HEK293 (cell line): ENCODE measurements around the gene DUSP15.

Experiments
- CTCF ChIA-PET: fragments of 350-600 bp; formaldehyde crosslinking; extraction: SDS; loops from one replicate; lab custom pipeline; 2021; ENCODE audit warnings: antibody characterized with exemption; lab: Yijun Ruan, JAX
- POLR2A ChIA-PET: fragments of 300-600 bp; formaldehyde crosslinking; extraction: SDS; loops from one replicate; lab custom pipeline; 2020; ENCODE audit warnings: antibody characterized with exemption, inconsistent platforms; lab: Yijun Ruan, JAX
- H3K27ac ChIP-seq: fragments of 200-500 bp; sonication (Bioruptor generic); 2 replicates; pipeline ENCODE4 v1.5.1; 2014; ENCODE audit warnings: low read depth, low read length, control low read depth, inconsistent platforms; ENCODE audit errors: extremely low read depth
- H3K36me3 ChIP-seq, 2 experiments: fragments of 200-500 bp in 1 of 2; sonication (Bioruptor generic) in 1 of 2; 1 replicate in 1 of 2; 2 replicates in 1 of 2; pipeline ENCODE4 v1.5.1; 2014 to 2017; ENCODE audit warnings: inconsistent platforms in 2 of 2, low read length in 2 of 2; ENCODE audit not compliant: control insufficient read depth in 2 of 2, insufficient read depth in 1 of 2
- H3K4me1 ChIP-seq: fragments of 200-500 bp; sonication (Bioruptor generic); 2 replicates; pipeline ENCODE4 v1.5.1; 2014; ENCODE audit warnings: mild to moderate bottlenecking, low read length, inconsistent platforms; ENCODE audit not compliant: control insufficient read depth, insufficient read depth
- H3K4me3 ChIP-seq: 2 replicates; pipeline ENCODE4 v1.5.1; 2011; ENCODE audit warnings: low read depth, mild to moderate bottlenecking, control low read depth, low read length, moderate library complexity
- H3K9me3 ChIP-seq: fragments of 200-500 bp; sonication (Bioruptor generic); 2 replicates; pipeline ENCODE4 v1.5.1; 2014; ENCODE audit warnings: low read depth, low read length, inconsistent platforms; ENCODE audit not compliant: control insufficient read depth, insufficient read depth
- EGR2 ChIP-seq: fragments of 450-650 bp; formaldehyde crosslinking; IDR thresholded peaks from 2 replicates; pipeline ENCODE4 v1.5.1; 2016; ENCODE audit warnings: low read depth, missing biosample characterization, missing genetic modification characterization
- FEZF1 ChIP-seq: fragments of 450-650 bp; formaldehyde crosslinking; IDR thresholded peaks from 2 replicates; pipeline ENCODE4 v1.5.1; 2016; ENCODE audit warnings: missing biosample characterization, missing genetic modification characterization
- GLI2 ChIP-seq: fragments of 450-650 bp; formaldehyde crosslinking; IDR thresholded peaks from 2 replicates; pipeline ENCODE4; 2017; ENCODE audit warnings: missing biosample characterization, missing genetic modification characterization, low read depth, borderline replicate concordance
- GLI4 ChIP-seq: fragments of 450-650 bp; formaldehyde crosslinking; IDR thresholded peaks from 2 replicates; pipeline ENCODE4 v1.5.1; 2016; ENCODE audit warnings: missing biosample characterization, missing genetic modification characterization
- RBAK ChIP-seq: fragments of 450-650 bp; formaldehyde crosslinking; IDR thresholded peaks from 2 replicates; pipeline ENCODE4 v1.5.1; 2016; ENCODE audit warnings: missing biosample characterization, missing genetic modification characterization
- REPIN1 ChIP-seq: fragments of 450-650 bp; formaldehyde crosslinking; IDR thresholded peaks from 2 replicates; pipeline ENCODE4 v1.5.1; 2017; ENCODE audit warnings: missing biosample characterization, missing genetic modification characterization, low read depth
- SCRT1 ChIP-seq: fragments of 450-650 bp; formaldehyde crosslinking; IDR thresholded peaks from 2 replicates; pipeline ENCODE4 v1.5.1; 2016; ENCODE audit warnings: missing biosample characterization, missing genetic modification characterization, borderline replicate concordance
- SETDB1 ChIP-seq: IDR thresholded peaks from one replicate; pipeline ENCODE4 v1.6.1; 2017; ENCODE audit warnings: mild to moderate bottlenecking, low read length, moderate library complexity, mixed read lengths; ENCODE audit not compliant: insufficient read length
- SP7 ChIP-seq: fragments of 450-650 bp; formaldehyde crosslinking; IDR thresholded peaks from 2 replicates; pipeline ENCODE4 v1.5.1; 2016; ENCODE audit warnings: missing biosample characterization, missing genetic modification characterization
- ZNF140 ChIP-seq: fragments of 450-650 bp; formaldehyde crosslinking; IDR thresholded peaks from 2 replicates; pipeline ENCODE4 v1.5.1; 2016; ENCODE audit warnings: missing biosample characterization, missing genetic modification characterization
- ZNF184 ChIP-seq: fragments of 450-650 bp; IDR thresholded peaks from 2 replicates; pipeline ENCODE4 v1.5.1; 2018; ENCODE audit warnings: missing biosample characterization, mild to moderate bottlenecking, missing genetic modification characterization
- ZNF248 ChIP-seq: fragments of 450-650 bp; formaldehyde crosslinking; IDR thresholded peaks from 2 replicates; pipeline ENCODE4 v1.5.1; 2017; ENCODE audit warnings: missing biosample characterization, missing genetic modification characterization
- ZNF274 ChIP-seq, 2 experiments: fragments of 200-500 bp in 1 of 2; fragments of 450-650 bp in 1 of 2; sonication (Bioruptor generic) in 1 of 2; formaldehyde crosslinking in 1 of 2; IDR thresholded peaks; 2 replicates each; pipeline versions ENCODE4 v1.5.1 to v1.6.1; 2014 to 2016; ENCODE audit warnings: borderline replicate concordance in 1 of 2, inconsistent platforms in 1 of 2, low read length in 1 of 2, missing biosample characterization in 1 of 2, missing genetic modification characterization in 1 of 2
- ZNF302 ChIP-seq: fragments of 450-650 bp; formaldehyde crosslinking; IDR thresholded peaks from 2 replicates; pipeline ENCODE4 v1.5.1; 2016; ENCODE audit warnings: missing biosample characterization, missing genetic modification characterization, low read depth
- ZNF354C ChIP-seq: fragments of 450-650 bp; formaldehyde crosslinking; IDR thresholded peaks from 2 replicates; pipeline ENCODE4 v1.5.1; 2016; ENCODE audit warnings: missing biosample characterization, missing genetic modification characterization, low read depth, borderline replicate concordance
- ZNF37A ChIP-seq: fragments of 450-650 bp; IDR thresholded peaks from 2 replicates; pipeline ENCODE4 v1.5.1; 2018; ENCODE audit warnings: missing biosample characterization, missing genetic modification characterization
- ZNF404 ChIP-seq: fragments of 450-650 bp; formaldehyde crosslinking; IDR thresholded peaks from 2 replicates; pipeline ENCODE4 v1.5.1; 2017; ENCODE audit warnings: missing biosample characterization, missing genetic modification characterization
- ZNF416 ChIP-seq: fragments of 450-650 bp; formaldehyde crosslinking; IDR thresholded peaks from 2 replicates; pipeline ENCODE4 v1.5.1; 2016; ENCODE audit warnings: missing biosample characterization, missing genetic modification characterization
- ZNF514 ChIP-seq: fragments of 450-650 bp; formaldehyde crosslinking; IDR thresholded peaks from 2 replicates; pipeline ENCODE4 v1.5.1; 2016; ENCODE audit warnings: missing biosample characterization, missing genetic modification characterization
- ZNF521 ChIP-seq: fragments of 450-650 bp; formaldehyde crosslinking; IDR thresholded peaks from 2 replicates; pipeline ENCODE4 v1.5.1; 2017; ENCODE audit warnings: missing biosample characterization, mild to moderate bottlenecking, missing genetic modification characterization
- ZNF544 ChIP-seq: fragments of 450-650 bp; formaldehyde crosslinking; IDR thresholded peaks from 2 replicates; pipeline ENCODE4 v1.5.0; 2017; ENCODE audit warnings: missing biosample characterization, missing genetic modification characterization
- ZNF585B ChIP-seq: fragments of 450-650 bp; formaldehyde crosslinking; IDR thresholded peaks from 2 replicates; pipeline ENCODE4 v1.5.1; 2016; ENCODE audit warnings: missing biosample characterization, missing genetic modification characterization
- ZNF610 ChIP-seq: fragments of 450-650 bp; formaldehyde crosslinking; IDR thresholded peaks from 2 replicates; pipeline ENCODE4 v1.5.1; 2016; ENCODE audit warnings: missing biosample characterization, missing genetic modification characterization, borderline replicate concordance
- ZNF664 ChIP-seq: fragments of 450-650 bp; formaldehyde crosslinking; IDR thresholded peaks from 2 replicates; pipeline ENCODE4 v1.5.1; 2016; ENCODE audit warnings: missing biosample characterization, missing genetic modification characterization
- ZNF670 ChIP-seq: fragments of 450-650 bp; formaldehyde crosslinking; IDR thresholded peaks from 2 replicates; pipeline ENCODE4 v1.5.1; 2016; ENCODE audit warnings: missing biosample characterization, missing genetic modification characterization, low read depth
- ZNF76 ChIP-seq: fragments of 450-650 bp; formaldehyde crosslinking; IDR thresholded peaks from 2 replicates; pipeline ENCODE4; 2016; ENCODE audit warnings: low read depth, missing biosample characterization, missing genetic modification characterization, borderline replicate concordance
- TF ChIP-seq, protein P1 (sequence below): fragments of 450-650 bp; formaldehyde crosslinking; IDR thresholded peaks from 2 replicates; pipeline ENCODE4 v1.5.1; 2016; ENCODE audit warnings: missing biosample characterization, missing genetic modification characterization, low read depth

Gene DUSP15

DNA sequence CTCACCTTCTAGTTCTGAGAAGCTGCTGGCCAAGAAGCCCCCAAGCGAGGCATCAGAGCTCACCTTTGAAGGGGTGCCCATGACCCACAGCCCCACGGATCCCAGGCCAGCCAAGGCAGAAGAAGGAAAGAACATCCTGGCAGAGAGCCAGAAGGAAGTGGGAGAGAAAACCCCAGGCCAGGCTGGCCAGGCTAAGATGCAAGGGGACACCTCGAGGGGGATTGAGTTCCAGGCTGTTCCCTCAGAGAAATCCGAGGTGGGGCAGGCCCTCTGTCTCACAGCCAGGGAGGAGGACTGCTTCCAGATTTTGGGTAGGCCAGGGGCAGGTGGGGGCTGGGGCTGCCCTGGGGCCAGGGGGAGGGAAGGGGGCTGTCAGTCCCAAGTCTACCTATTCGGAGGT, 48.9 kb downstream of the DUSP15 start:
- ChIA-PET CTCF (interaction anchor here (0.7 to 4.1 kb wide), 4 partner anchors 25 to 130 kb away, joined by 3 to 46 read pairs (median 14); partner anchors contain the start of genes FOXS1 and PDRG1), POLR2A (no interaction called here)
- no peaks in the 10 kb centered on the region for H3K36me3 ChIP-seq
- TF ChIP-seq, protein P1, sequence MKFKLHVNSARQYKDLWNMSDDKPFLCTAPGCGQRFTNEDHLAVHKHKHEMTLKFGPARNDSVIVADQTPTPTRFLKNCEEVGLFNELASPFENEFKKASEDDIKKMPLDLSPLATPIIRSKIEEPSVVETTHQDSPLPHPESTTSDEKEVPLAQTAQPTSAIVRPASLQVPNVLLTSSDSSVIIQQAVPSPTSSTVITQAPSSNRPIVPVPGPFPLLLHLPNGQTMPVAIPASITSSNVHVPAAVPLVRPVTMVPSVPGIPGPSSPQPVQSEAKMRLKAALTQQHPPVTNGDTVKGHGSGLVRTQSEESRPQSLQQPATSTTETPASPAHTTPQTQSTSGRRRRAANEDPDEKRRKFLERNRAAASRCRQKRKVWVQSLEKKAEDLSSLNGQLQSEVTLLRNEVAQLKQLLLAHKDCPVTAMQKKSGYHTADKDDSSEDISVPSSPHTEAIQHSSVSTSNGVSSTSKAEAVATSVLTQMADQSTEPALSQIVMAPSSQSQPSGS, result no peak
- TF ChIP-seq GLI2 (tag by site-specific recombination) (no peak), ZNF184 (tag by site-specific recombination) (no peak)
- no peak overlapping the region for H3K4me3 ChIP-seq
- no peak overlapping the region for H3K27ac ChIP-seq
- no peaks in the 10 kb centered on the region for H3K9me3 ChIP-seq
- no peaks in the 10 kb centered on the region for H3K4me1 ChIP-seq

DNA sequence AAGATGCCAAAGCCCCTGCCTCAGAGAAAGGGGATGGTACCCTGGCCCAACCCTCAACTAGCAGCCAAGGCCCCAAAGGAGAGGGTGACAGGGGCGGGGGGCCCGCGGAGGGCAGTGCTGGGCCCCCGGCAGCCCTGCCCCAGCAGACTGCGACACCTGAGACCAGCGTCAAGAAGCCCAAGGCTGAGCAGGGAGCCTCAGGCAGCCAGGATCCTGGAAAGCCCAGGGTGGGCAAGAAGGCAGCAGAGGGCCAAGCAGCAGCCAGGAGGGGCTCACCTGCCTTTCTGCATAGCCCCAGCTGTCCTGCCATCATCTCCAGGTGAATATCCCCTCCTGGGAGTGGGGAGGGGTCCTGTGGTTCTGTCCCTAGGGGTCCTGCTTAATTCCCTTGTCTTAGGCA, 50.1 kb downstream of the DUSP15 start:
- TF ChIP-seq ZNF248 (tag by site-specific recombination), result no peak
- TF ChIP-seq ZNF416 (tag by site-specific recombination), result no peak
- TF ChIP-seq FEZF1 (tag by site-specific recombination), result no peak
- no peak for TF ChIP-seq ZNF670 (tag by site-specific recombination)
- TF ChIP-seq ZNF404 (tag by site-specific recombination), result no peak
- no peak for TF ChIP-seq RBAK (tag by site-specific recombination)
- TF ChIP-seq ZNF140, result no peak
- no peak for TF ChIP-seq ZNF514 (tag by site-specific recombination)
- TF ChIP-seq ZNF274 (IDR thresholded peaks at IDR 0.05; ENCODE audit: low read length), result no peak
- no peak for TF ChIP-seq ZNF274 (tag by site-specific recombination; IDR thresholded peaks at IDR 0.05; ENCODE audit: borderline replicate concordance)
- TF ChIP-seq SP7, result no peak
- TF ChIP-seq ZNF544, result no peak
- TF ChIP-seq ZNF664 (tag by site-specific recombination), result no peak
- no peak for TF ChIP-seq ZNF354C (tag by site-specific recombination)
- Histone ChIP-seq H3K4me1 (no peaks in the 10 kb centered on the region), H3K36me3 (no peaks in the 10 kb centered on the region), H3K9me3 (no peaks in the 10 kb centered on the region), H3K27ac (no peak overlapping the region), H3K4me3 (no peak overlapping the region)
- ChIA-PET CTCF (interaction anchor here (1.4 to 2.5 kb wide), 2 partner anchors 34 to 133 kb away, joined by 3 to 9 read pairs; no protein-coding TSS in a partner anchor), POLR2A (no interaction called here)

DNA sequence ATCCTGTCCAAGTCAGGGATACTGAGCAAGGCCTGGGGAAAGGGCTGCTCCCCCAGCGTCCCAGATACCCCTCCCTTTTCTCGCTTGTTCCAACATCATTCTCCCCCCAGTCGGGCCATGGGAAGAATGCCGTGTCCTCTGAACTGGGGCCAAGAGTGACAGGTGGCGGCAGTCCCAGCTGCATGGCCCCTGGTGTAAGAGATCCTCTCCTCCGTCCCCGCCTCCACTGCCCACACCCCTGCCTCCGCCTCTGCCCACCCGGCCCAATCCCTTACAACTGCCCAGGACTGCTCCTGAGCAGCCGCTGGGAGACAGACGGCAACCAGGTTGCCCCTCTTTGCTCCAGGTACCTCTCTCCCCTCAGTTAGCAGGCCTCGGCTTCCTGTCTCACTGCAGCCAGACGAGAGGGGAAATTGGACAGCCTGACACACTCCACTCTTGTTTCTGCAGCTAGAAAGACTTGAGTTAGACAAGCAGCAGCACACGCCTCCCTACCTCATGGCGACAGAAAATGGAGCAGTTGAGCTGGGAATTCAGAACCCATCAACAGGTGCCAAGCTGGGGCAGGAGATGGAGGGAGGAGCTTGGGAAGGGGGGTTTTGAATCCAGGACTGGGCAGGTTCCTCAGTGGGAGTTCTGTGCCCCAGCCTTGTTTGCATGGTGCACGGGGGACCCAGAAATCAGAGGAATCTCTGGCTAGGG, 51.1 kb downstream of the DUSP15 start, which contains the start of gene MYLK2:
Gene MYLK2, plus strand, starts transcription at position 274 of the 702 bp plus-strand sequence. Its CDS starts 225 bp downstream, at position 499.
- Histone ChIP-seq H3K4me3 (no peak within 1 kb of the TSS), H3K27ac (no peak within 1 kb of the TSS), H3K4me1 (no peaks in the 10 kb centered on the region), H3K9me3 (no peaks in the 10 kb centered on the region), H3K36me3 (no peaks in the 10 kb centered on the region)
- CTCF ChIA-PET, result interaction anchor here (0.5 to 2.5 kb wide), 4 partner anchors 14 to 134 kb away, joined by 3 to 10 read pairs (median 8); no protein-coding TSS in a partner anchor
- POLR2A ChIA-PET, result no interaction called here
- TF ChIP-seq ZNF76 (tag by site-specific recombination) (no peak), REPIN1 (tag by site-specific recombination) (no peak), ZNF544 (no peak), ZNF37A (tag by site-specific recombination) (no peak), SETDB1 (no peak), ZNF585B (tag by site-specific recombination) (no peak), ZNF248 (tag by site-specific recombination) (no peak), EGR2 (tag by site-specific recombination) (peak; percentile 63; the same call in 1 of the 2 replicates), ZNF302 (tag by site-specific recombination) (no peak), ZNF610 (no peak), GLI4 (tag by site-specific recombination) (no peak), ZNF521 (tag by site-specific recombination) (no peak), SCRT1 (peak; percentile 66; the same call in 1 of the 2 replicates)
